Measurements from ENCODE around the gene PTPRK. TPM values are rescaled to one million over a fixed set of nuclear protein-coding genes. Genes with fewer than 3 reads are reported as not detected.

PTPRK gene
- total and polyA plus RNA-seq, 4 donors: 8.2 to 224 (median 42.9) TPM

- no peaks in the 10 kb centered on the region for H3K27me3 ChIP-seq (ENCODE audit: control insufficient read depth in 3 of 3, insufficient read depth in 3 of 3, low read length in 2 of 3)
- no peak overlapping the region for H3K27ac ChIP-seq (ENCODE audit: low read depth in 1 of 2, low read length in 1 of 2)
- TF ChIP-seq CTCF (IDR thresholded peaks at IDR 0.05; ENCODE audit: control extremely low read depth, extremely low read depth): no peak
- ATAC-seq (ENCODE audit: insufficient read depth, low FRiP score) (no peak), DNase-seq (peak in 2 of 3 donors; percentile 57 to 61)
- H3K4me3 ChIP-seq: no peak overlapping the region
- H3K36me3 ChIP-seq (ENCODE audit: control insufficient read depth in 4 of 4, insufficient read depth in 4 of 4, low read length in 4 of 4): no peaks in the 10 kb centered on the region
- WGBS, 2 donors: 20 to 57% methylated on average over 1 of the region's 1 CpG
- H3K9ac ChIP-seq (ENCODE audit: insufficient read depth in 1 of 2, low read length in 2 of 2): no peak overlapping the region
- peaks cover 1 to 47% (median 20%) of the 10 kb centered on the region in 5 donors for H3K4me1 ChIP-seq (ENCODE audit: control insufficient read depth in 5 of 5, insufficient read depth in 5 of 5, low read length in 5 of 5)
- H3K9me3 ChIP-seq (ENCODE audit: control insufficient read depth in 4 of 4, insufficient read depth in 3 of 4, low read length in 3 of 4): no peaks in the 10 kb centered on the region
These were observed 3.9 kb downstream of the PTPRK start for GRCh38 chr6:128516514-128516898.

- Histone ChIP-seq H3K27me3 (ENCODE audit: control insufficient read depth in 3 of 3, insufficient read depth in 3 of 3, low read length in 2 of 3) (no peaks in the 10 kb centered on the region), H3K4me3 (no peak overlapping the region), H3K4me1 (ENCODE audit: control insufficient read depth in 5 of 5, insufficient read depth in 5 of 5, low read length in 5 of 5) (peaks cover 1 to 43% (median 15%) of the 10 kb centered on the region in 5 donors), H3K9me3 (ENCODE audit: control insufficient read depth in 4 of 4, insufficient read depth in 3 of 4, low read length in 3 of 4) (no peaks in the 10 kb centered on the region), H3K27ac (ENCODE audit: low read depth in 1 of 2, low read length in 1 of 2) (peak overlapping the region in 1 of 2 donors; percentile 25), H3K9ac (ENCODE audit: insufficient read depth in 1 of 2, low read length in 2 of 2) (no peak overlapping the region), H3K36me3 (ENCODE audit: control insufficient read depth in 4 of 4, insufficient read depth in 4 of 4, low read length in 4 of 4) (no peaks in the 10 kb centered on the region)
- no peak for TF ChIP-seq CTCF (IDR thresholded peaks at IDR 0.05; ENCODE audit: control extremely low read depth, extremely low read depth)
- ATAC-seq (ENCODE audit: insufficient read depth, low FRiP score) (no peak), DNase-seq (no peak)
- 62 to 72% methylated on average over 6 of the region's 6 CpGs for WGBS, 2 donors
These were observed 4.6 kb downstream of the PTPRK start for GRCh38 chr6:128515550-128516513.

GRCh38 chr6:128513878-128514277, 6.5 kb downstream of the PTPRK start:
- H3K9me3 ChIP-seq (ENCODE audit: control insufficient read depth in 4 of 4, insufficient read depth in 3 of 4, low read length in 3 of 4): no peaks in the 10 kb centered on the region
- ATAC-seq (ENCODE audit: insufficient read depth, low FRiP score) (no peak), DNase-seq (no peak)
- no peak overlapping the region for H3K4me3 ChIP-seq
- no peak for TF ChIP-seq CTCF (IDR thresholded peaks at IDR 0.05; ENCODE audit: control extremely low read depth, extremely low read depth)
- no peaks in the 10 kb centered on the region for H3K27me3 ChIP-seq (ENCODE audit: control insufficient read depth in 3 of 3, insufficient read depth in 3 of 3, low read length in 2 of 3)
- 83 to 88% methylated on average over 3 of the region's 3 CpGs for WGBS, 2 donors
- H3K27ac ChIP-seq (ENCODE audit: low read depth in 1 of 2, low read length in 1 of 2): no peak overlapping the region
- H3K9ac ChIP-seq (ENCODE audit: insufficient read depth in 1 of 2, low read length in 2 of 2): no peak overlapping the region
- H3K36me3 ChIP-seq (ENCODE audit: control insufficient read depth in 4 of 4, insufficient read depth in 4 of 4, low read length in 4 of 4): no peaks in the 10 kb centered on the region
- H3K4me1 ChIP-seq (ENCODE audit: control insufficient read depth in 5 of 5, insufficient read depth in 5 of 5, low read length in 5 of 5): peaks cover 4 to 43% (median 15%) of the 10 kb centered on the region in 5 donors

Data from lung (tissue), 12 donors.